ENCODE results near the gene HMCN2.

DNA sequence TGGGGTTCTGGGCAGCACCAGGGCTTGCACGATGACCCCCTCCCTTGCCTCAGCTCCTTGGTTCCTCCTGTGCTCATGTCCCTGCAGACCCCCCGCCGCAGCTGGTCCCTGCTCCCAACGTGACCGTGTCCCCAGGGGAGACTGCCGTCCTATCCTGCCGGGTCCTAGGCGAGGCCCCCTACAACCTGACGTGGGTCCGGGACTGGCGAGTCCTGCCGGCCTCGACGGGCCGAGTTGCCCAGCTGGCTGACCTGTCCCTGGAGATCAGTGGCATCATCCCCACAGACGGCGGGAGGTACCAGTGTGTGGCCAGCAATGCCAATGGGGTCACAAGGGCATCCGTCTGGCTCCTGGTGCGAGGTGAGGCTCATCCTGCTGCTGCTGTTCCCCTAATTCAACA, 39.1 kb downstream of the HMCN2 start:
- TF ChIP-seq, protein P1, sequence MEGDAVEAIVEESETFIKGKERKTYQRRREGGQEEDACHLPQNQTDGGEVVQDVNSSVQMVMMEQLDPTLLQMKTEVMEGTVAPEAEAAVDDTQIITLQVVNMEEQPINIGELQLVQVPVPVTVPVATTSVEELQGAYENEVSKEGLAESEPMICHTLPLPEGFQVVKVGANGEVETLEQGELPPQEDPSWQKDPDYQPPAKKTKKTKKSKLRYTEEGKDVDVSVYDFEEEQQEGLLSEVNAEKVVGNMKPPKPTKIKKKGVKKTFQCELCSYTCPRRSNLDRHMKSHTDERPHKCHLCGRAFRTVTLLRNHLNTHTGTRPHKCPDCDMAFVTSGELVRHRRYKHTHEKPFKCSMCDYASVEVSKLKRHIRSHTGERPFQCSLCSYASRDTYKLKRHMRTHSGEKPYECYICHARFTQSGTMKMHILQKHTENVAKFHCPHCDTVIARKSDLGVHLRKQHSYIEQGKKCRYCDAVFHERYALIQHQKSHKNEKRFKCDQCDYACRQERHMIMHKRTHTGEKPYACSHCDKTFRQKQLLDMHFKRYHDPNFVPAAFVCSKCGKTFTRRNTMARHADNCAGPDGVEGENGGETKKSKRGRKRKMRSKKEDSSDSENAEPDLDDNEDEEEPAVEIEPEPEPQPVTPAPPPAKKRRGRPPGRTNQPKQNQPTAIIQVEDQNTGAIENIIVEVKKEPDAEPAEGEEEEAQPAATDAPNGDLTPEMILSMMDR (IDR thresholded peaks at IDR 0.05) = no peak
- no peak for TF ChIP-seq EP300 (IDR thresholded peaks at IDR 0.05)

All from esophagus muscularis mucosa (tissue), 3 donors.